WTC11 (cell line): Measurements from ENCODE around the gene ZPR1. TPM values are rescaled to one million over a fixed set of nuclear protein-coding genes. Genes with fewer than 3 reads are reported as not detected.

ENCODE experiments used
- ATAC-seq: fragments of 200-7000 bp; cut with Tn5 transposase; 2 replicates; pipeline ENCODE4 v1.10.0; 2021; ENCODE audit warnings: mild to moderate bottlenecking, moderate library complexity
- CTCF ChIA-PET: fragments of 300-600 bp; sonication (Branson Sonifier 250); formaldehyde crosslinking; loops from one replicate; lab custom pipeline; 2021; ENCODE audit warnings: antibody characterized with exemption; lab: Charles Lee
- POLR2A ChIA-PET: fragments of 350-600 bp; sonication (Branson Sonifier 250); formaldehyde crosslinking; loops from one replicate; lab custom pipeline; 2021; ENCODE audit warnings: antibody characterized with exemption; lab: Charles Lee
- DNase-seq: peaks from one replicate; pipeline ENCODE4 v3.0.0; 2021; ENCODE audit warnings: low spot score
- H3K27ac Mint-ChIP-seq: 2 replicates; pipeline ENCODE4 v1.8.0; 2021; ENCODE audit warnings: mixed read lengths
- H3K27me3 Mint-ChIP-seq: 2 replicates; pipeline ENCODE4 v1.8.0; 2021; ENCODE audit warnings: low read depth, mild to moderate bottlenecking, moderate library complexity, mixed read lengths
- H3K36me3 Mint-ChIP-seq: 2 replicates; pipeline ENCODE4 v1.8.0; 2021; ENCODE audit warnings: mixed read lengths
- H3K4me1 Mint-ChIP-seq: 2 replicates; pipeline ENCODE4 v1.8.0; 2022; ENCODE audit warnings: mixed read lengths
- H3K4me3 Mint-ChIP-seq: 2 replicates; pipeline ENCODE4 v1.8.0; 2021; ENCODE audit warnings: mild to moderate bottlenecking, moderate library complexity, mixed read lengths
- H3K9me3 Mint-ChIP-seq: 2 replicates; pipeline ENCODE4 v1.8.0; 2021; ENCODE audit warnings: mixed read lengths
- AFF4 ChIP-seq: sonication (generic); formaldehyde crosslinking; IDR thresholded peaks from 2 replicates; pipeline ENCODE4 v1.8.1; 2023; ENCODE audit warnings: mild to moderate bottlenecking, missing genetic modification reagents, borderline replicate concordance
- ARID4B ChIP-seq: sonication (generic); formaldehyde crosslinking; IDR thresholded peaks from 2 replicates; pipeline ENCODE4 v1.8.0; 2023; ENCODE audit warnings: missing genetic modification reagents, mild to moderate bottlenecking, borderline replicate concordance
- ATF3 ChIP-seq: sonication (generic); formaldehyde crosslinking; conservative IDR thresholded peaks from 2 replicates; pipeline ENCODE4 v1.8.1; 2022; ENCODE audit warnings: mild to moderate bottlenecking, missing genetic modification reagents
- CREB1 ChIP-seq: sonication (generic); formaldehyde crosslinking; IDR thresholded peaks from 2 replicates; pipeline ENCODE4 v1.8.0; 2023; ENCODE audit warnings: mild to moderate bottlenecking, missing genetic modification reagents
- KAT7 ChIP-seq: sonication (generic); formaldehyde crosslinking; IDR thresholded peaks from 2 replicates; pipeline ENCODE4 v1.8.1; 2023; ENCODE audit warnings: missing genetic modification reagents, mild to moderate bottlenecking, borderline replicate concordance
- RORB ChIP-seq: fragments of 250-450 bp; sonication (Bioruptor Pico); IDR thresholded peaks from 2 replicates; pipeline ENCODE4 v1.9.0; 2021; ENCODE audit warnings: mild to moderate bottlenecking
- TEAD1 ChIP-seq: sonication (generic); formaldehyde crosslinking; IDR thresholded peaks from 2 replicates; pipeline ENCODE4 v1.8.0; 2022; ENCODE audit warnings: mild to moderate bottlenecking, missing genetic modification reagents
- TEAD4 ChIP-seq: sonication (generic); formaldehyde crosslinking; IDR thresholded peaks from 2 replicates; pipeline ENCODE4 v1.8.0; 2022; ENCODE audit warnings: mild to moderate bottlenecking, missing genetic modification reagents
- TP53 ChIP-seq: sonication (generic); formaldehyde crosslinking; IDR thresholded peaks from 2 replicates; pipeline ENCODE4 v1.8.1; 2023; ENCODE audit warnings: mild to moderate bottlenecking, missing genetic modification reagents
- ZBTB43 ChIP-seq: sonication (generic); formaldehyde crosslinking; IDR thresholded peaks from 2 replicates; pipeline ENCODE4 v1.8.1; 2023; ENCODE audit warnings: mild to moderate bottlenecking, missing genetic modification reagents
- ZNF232 ChIP-seq: sonication (generic); formaldehyde crosslinking; IDR thresholded peaks from 2 replicates; pipeline ENCODE4 v1.8.0; 2022; ENCODE audit warnings: mild to moderate bottlenecking, missing genetic modification reagents
- ZNF416 ChIP-seq: fragments of 250-450 bp; sonication (Bioruptor Pico); IDR thresholded peaks from 2 replicates; pipeline ENCODE4 v1.9.0; 2021; ENCODE audit warnings: mild to moderate bottlenecking, inconsistent platforms
- ZNF671 ChIP-seq: fragments of 250-450 bp; sonication (Bioruptor Pico); IDR thresholded peaks from 2 replicates; pipeline ENCODE4 v1.8.0; 2021; ENCODE audit warnings: mild to moderate bottlenecking
- total RNA-seq: library from RNA; stranded (reverse); gene quantifications from 3 replicates; pipeline ENCODE4 v1.2.3, GENCODE V29; 2021
- TF ChIP-seq, protein P1 (sequence below): sonication (generic); formaldehyde crosslinking; IDR thresholded peaks from 2 replicates; pipeline ENCODE4 v1.8.1; 2022; ENCODE audit warnings: missing genetic modification reagents, borderline replicate concordance
- TF ChIP-seq, protein P2 (sequence below): sonication (generic); formaldehyde crosslinking; IDR thresholded peaks from 2 replicates; pipeline ENCODE4 v1.8.0; 2022; ENCODE audit warnings: mild to moderate bottlenecking, missing genetic modification reagents
- TF ChIP-seq, protein P3 (sequence below): fragments of 250-450 bp; sonication (Bioruptor Pico); IDR thresholded peaks from 2 replicates; pipeline ENCODE4 v1.9.0; 2021; ENCODE audit warnings: mild to moderate bottlenecking
- TF ChIP-seq, protein P4 (sequence below): fragments of 250-450 bp; sonication (Bioruptor Pico); IDR thresholded peaks from 2 replicates; pipeline ENCODE4 v1.8.0; 2021; ENCODE audit warnings: mild to moderate bottlenecking
- TF ChIP-seq, protein P5 (sequence below): sonication (generic); formaldehyde crosslinking; IDR thresholded peaks from 2 replicates; pipeline ENCODE4 v1.8.1; 2022; ENCODE audit warnings: low read depth, mild to moderate bottlenecking, moderate library complexity, missing genetic modification reagents, borderline replicate concordance

Gene ZPR1
- total RNA-seq, 1 experiment from 2014 or later, result 59.6 TPM

DNA sequence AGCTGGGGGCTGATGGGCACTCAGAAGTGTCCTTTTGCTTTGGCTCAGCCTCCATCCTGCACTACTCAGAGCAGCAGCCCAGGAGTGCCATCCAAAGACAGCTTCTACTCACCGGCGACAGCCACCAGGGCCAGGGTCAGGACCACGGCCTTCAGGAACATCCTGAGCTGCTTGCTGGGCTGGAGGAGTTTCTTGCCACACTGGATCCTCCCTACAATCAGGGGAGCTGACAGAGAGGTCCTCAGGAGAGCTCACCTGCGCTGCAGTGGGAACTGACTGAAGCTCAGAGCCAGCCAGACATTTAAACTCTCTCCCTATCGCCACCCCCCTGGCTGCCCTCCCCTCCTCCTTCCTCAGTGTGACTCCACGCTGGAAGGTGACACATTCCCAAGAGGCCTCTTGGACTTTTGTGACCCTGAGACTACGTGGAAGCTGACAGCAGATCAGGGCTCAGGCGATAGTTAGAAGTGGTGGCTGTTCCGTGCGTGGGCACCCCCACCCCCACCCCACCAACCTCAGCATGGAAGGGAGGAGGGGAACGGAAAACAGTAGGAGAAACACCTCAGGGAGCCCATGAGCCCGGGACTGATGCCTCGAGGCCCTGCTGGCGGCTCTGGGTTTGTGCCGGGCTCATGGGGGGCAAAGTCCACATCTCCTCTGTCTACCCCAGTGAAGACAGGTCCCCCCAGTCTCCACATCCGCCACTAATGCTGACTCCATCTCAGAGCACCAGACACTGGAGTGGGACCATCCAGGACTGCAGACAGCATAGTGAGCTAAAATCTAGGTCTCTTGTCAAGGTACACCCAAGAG is 35.4 kb upstream of the ZPR1 start, which contains the start of gene APOA4 (continued):
- no peak for TF ChIP-seq ARID4B (CRISPR knock-in tag)
- no peak for TF ChIP-seq ZNF416 (CRISPR knock-in tag)
- TF ChIP-seq TP53 (CRISPR knock-in tag), result no peak
- TF ChIP-seq KAT7, result no peak
- TF ChIP-seq ZNF671 (CRISPR knock-in tag), result no peak
- no peak for TF ChIP-seq CREB1 (CRISPR knock-in tag)
- TF ChIP-seq AFF4 (CRISPR knock-in tag), result no peak
- TF ChIP-seq TEAD1 (CRISPR knock-in tag), result no peak
- TF ChIP-seq, protein P1, sequence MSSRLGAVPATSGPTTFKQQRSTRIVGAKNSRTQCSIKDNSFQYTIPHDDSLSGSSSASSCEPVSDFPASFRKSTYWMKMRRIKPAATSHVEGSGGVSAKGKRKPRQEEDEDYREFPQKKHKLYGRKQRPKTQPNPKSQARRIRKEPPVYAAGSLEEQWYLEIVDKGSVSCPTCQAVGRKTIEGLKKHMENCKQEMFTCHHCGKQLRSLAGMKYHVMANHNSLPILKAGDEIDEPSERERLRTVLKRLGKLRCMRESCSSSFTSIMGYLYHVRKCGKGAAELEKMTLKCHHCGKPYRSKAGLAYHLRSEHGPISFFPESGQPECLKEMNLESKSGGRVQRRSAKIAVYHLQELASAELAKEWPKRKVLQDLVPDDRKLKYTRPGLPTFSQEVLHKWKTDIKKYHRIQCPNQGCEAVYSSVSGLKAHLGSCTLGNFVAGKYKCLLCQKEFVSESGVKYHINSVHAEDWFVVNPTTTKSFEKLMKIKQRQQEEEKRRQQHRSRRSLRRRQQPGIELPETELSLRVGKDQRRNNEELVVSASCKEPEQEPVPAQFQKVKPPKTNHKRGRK, result no peak

DNA sequence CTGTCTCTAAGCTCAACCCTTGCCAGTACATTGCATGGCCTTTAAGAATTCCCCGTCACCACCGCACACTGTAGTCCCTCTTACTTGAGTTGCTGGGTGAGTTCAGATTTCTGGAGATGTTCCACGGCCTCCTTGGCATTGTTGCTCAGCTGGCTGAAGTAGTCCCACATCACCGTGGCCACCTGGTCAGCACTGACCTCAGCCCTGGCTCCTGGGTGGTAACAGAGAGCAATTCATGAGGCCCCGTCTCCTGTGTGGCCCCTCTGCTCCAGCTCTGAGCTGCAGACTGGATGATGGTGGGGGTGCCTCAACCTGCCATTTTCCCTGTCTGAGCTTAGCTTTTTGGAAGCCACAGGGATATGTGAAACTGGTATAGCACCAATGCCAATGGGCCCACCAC is 34.8 kb upstream of the ZPR1 start:
- CTCF ChIA-PET, result interaction anchor here (0.7 to 2.4 kb wide), 4 partner anchors 14 to 607 kb away, joined by 3 to 17 read pairs (median 10); partner anchors contain the start of gene APOA5
- Mint-ChIP-seq H3K27ac (no peak overlapping the region), H3K9me3 (no peaks in the 10 kb centered on the region), H3K27me3 (no peaks in the 10 kb centered on the region), H3K4me1 (no peaks in the 10 kb centered on the region), H3K36me3 (no peaks in the 10 kb centered on the region), H3K4me3 (no peak overlapping the region)
- ATAC-seq (no peak), DNase-seq (no peak)
- POLR2A ChIA-PET, result no interaction called here
- TF ChIP-seq, protein P2, sequence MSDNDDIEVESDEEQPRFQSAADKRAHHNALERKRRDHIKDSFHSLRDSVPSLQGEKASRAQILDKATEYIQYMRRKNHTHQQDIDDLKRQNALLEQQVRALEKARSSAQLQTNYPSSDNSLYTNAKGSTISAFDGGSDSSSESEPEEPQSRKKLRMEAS (CRISPR knock-in tag), result no peak
- TF ChIP-seq, protein P3, sequence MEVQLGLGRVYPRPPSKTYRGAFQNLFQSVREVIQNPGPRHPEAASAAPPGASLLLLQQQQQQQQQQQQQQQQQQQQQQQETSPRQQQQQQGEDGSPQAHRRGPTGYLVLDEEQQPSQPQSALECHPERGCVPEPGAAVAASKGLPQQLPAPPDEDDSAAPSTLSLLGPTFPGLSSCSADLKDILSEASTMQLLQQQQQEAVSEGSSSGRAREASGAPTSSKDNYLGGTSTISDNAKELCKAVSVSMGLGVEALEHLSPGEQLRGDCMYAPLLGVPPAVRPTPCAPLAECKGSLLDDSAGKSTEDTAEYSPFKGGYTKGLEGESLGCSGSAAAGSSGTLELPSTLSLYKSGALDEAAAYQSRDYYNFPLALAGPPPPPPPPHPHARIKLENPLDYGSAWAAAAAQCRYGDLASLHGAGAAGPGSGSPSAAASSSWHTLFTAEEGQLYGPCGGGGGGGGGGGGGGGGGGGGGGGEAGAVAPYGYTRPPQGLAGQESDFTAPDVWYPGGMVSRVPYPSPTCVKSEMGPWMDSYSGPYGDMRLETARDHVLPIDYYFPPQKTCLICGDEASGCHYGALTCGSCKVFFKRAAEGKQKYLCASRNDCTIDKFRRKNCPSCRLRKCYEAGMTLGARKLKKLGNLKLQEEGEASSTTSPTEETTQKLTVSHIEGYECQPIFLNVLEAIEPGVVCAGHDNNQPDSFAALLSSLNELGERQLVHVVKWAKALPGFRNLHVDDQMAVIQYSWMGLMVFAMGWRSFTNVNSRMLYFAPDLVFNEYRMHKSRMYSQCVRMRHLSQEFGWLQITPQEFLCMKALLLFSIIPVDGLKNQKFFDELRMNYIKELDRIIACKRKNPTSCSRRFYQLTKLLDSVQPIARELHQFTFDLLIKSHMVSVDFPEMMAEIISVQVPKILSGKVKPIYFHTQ (CRISPR knock-in tag), result no peak
- TF ChIP-seq, protein P4, sequence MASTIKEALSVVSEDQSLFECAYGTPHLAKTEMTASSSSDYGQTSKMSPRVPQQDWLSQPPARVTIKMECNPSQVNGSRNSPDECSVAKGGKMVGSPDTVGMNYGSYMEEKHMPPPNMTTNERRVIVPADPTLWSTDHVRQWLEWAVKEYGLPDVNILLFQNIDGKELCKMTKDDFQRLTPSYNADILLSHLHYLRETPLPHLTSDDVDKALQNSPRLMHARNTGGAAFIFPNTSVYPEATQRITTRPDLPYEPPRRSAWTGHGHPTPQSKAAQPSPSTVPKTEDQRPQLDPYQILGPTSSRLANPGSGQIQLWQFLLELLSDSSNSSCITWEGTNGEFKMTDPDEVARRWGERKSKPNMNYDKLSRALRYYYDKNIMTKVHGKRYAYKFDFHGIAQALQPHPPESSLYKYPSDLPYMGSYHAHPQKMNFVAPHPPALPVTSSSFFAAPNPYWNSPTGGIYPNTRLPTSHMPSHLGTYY (CRISPR knock-in tag), result no peak
- TF ChIP-seq ZNF232 (CRISPR knock-in tag) (no peak), ZBTB43 (CRISPR knock-in tag) (no peak), TEAD4 (CRISPR knock-in tag) (no peak), TP53 (CRISPR knock-in tag) (no peak), RORB (CRISPR knock-in tag) (no peak), ATF3 (no peak)
- TF ChIP-seq, protein P5, sequence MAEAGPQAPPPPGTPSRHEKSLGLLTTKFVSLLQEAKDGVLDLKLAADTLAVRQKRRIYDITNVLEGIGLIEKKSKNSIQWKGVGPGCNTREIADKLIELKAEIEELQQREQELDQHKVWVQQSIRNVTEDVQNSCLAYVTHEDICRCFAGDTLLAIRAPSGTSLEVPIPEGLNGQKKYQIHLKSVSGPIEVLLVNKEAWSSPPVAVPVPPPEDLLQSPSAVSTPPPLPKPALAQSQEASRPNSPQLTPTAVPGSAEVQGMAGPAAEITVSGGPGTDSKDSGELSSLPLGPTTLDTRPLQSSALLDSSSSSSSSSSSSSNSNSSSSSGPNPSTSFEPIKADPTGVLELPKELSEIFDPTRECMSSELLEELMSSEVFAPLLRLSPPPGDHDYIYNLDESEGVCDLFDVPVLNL (CRISPR knock-in tag), result no peak
